IMR-90 (cell line): ENCODE data around the gene BRAT1. TPM values are rescaled to one million over a fixed set of nuclear protein-coding genes. Genes with fewer than 3 reads are reported as not detected.

Experiments
- ATAC-seq: fragments of 200-7000 bp; cut with Tn5 transposase; 2 replicates; pipeline ENCODE4 v1.9.1; 2020; ENCODE audit warnings: low read depth, mild to moderate bottlenecking, moderate library complexity
- BruUV-seq: library from RNA; stranded (reverse); fragments of 400-500 nt; replicated peaks from 2 replicates; lab custom pipeline; 2021; lab: Mats Ljungman, UMichigan
- CTCF ChIA-PET: fragments of 300-600 bp; formaldehyde crosslinking; extraction: SDS; loops from one replicate; lab custom pipeline; 2021; ENCODE audit warnings: antibody characterized with exemption; lab: Yijun Ruan, JAX
- POLR2A ChIA-PET: fragments of 300-600 bp; sonication (Branson Sonifier 250); formaldehyde crosslinking; loops from one replicate; lab custom pipeline; 2022; ENCODE audit warnings: antibody characterized with exemption; ENCODE audit not compliant: unreplicated experiment; lab: Charles Lee
- DNase-seq: peaks from one replicate; pipeline ENCODE4 v3.0.0; 2013
- H2AFZ ChIP-seq: replicated peaks from 2 replicates; pipeline ENCODE3; 2013; ENCODE audit warnings: low read length, mild to moderate bottlenecking; ENCODE audit not compliant: poor library complexity
- H2AK5ac ChIP-seq: 2 replicates; pipeline ENCODE4 v1.6.1; 2013; ENCODE audit warnings: low read depth, low read length, inconsistent platforms
- H2AK9ac ChIP-seq: replicated peaks from 2 replicates; pipeline ENCODE3; 2013; ENCODE audit warnings: mild to moderate bottlenecking, low read depth, low read length, moderate library complexity; ENCODE audit not compliant: poor library complexity
- H2BK120ac ChIP-seq: 2 replicates; pipeline ENCODE4 v1.6.1; 2013; ENCODE audit warnings: low read depth, low read length, inconsistent platforms
- H2BK15ac ChIP-seq: 3 replicates; pipeline ENCODE4 v1.6.1; 2013; ENCODE audit warnings: low read depth, low read length, inconsistent platforms
- H2BK20ac ChIP-seq: 2 replicates; pipeline ENCODE4 v1.6.1; 2013; ENCODE audit warnings: low read depth, mild to moderate bottlenecking, inconsistent platforms, low read length, moderate library complexity
- H2BK5ac ChIP-seq: 2 replicates; pipeline ENCODE4 v1.6.1; 2013; ENCODE audit warnings: mild to moderate bottlenecking, low read depth, low read length, inconsistent platforms; ENCODE audit not compliant: poor library complexity, severe bottlenecking
- H3K14ac ChIP-seq: replicated peaks from 2 replicates; pipeline ENCODE4 v1.6.1; 2013; ENCODE audit warnings: low read depth, low read length, inconsistent platforms
- H3K18ac ChIP-seq: 2 replicates; pipeline ENCODE4 v1.6.1; 2013; ENCODE audit warnings: low read depth, low read length, control low read depth
- H3K23ac ChIP-seq: 2 replicates; pipeline ENCODE4 v1.6.1; 2013; ENCODE audit warnings: low read depth, low read length, inconsistent platforms
- H3K27ac ChIP-seq: 2 replicates; pipeline ENCODE4 v1.5.1; 2013; ENCODE audit warnings: mild to moderate bottlenecking, control low read depth, low read length; ENCODE audit not compliant: insufficient read depth
- H3K27me3 ChIP-seq: 2 replicates; pipeline ENCODE4 v1.6.1; 2013; ENCODE audit warnings: low read length; ENCODE audit not compliant: control insufficient read depth, insufficient read depth
- H3K36me3 ChIP-seq: 2 replicates; pipeline ENCODE4 v1.6.1; 2013; ENCODE audit warnings: low read length, mixed read lengths; ENCODE audit not compliant: control insufficient read depth, insufficient read depth
- H3K4ac ChIP-seq: 2 replicates; pipeline ENCODE4 v1.6.1; 2013; ENCODE audit warnings: low read depth, low read length, inconsistent platforms
- H3K4me1 ChIP-seq: 2 replicates; pipeline ENCODE4 v1.6.1; 2013; ENCODE audit warnings: low read length, mixed read lengths; ENCODE audit not compliant: control insufficient read depth, insufficient read depth
- H3K4me2 ChIP-seq: 2 replicates; pipeline ENCODE4 v1.6.1; 2013; ENCODE audit warnings: low read depth, mild to moderate bottlenecking, control low read depth, low read length, moderate library complexity
- H3K4me3 ChIP-seq: 2 replicates; pipeline ENCODE4 v1.5.1; 2013; ENCODE audit warnings: low read depth, mild to moderate bottlenecking, control low read depth, low read length, moderate library complexity; ENCODE audit not compliant: insufficient read depth
- H3K56ac ChIP-seq: 2 replicates; pipeline ENCODE4 v1.6.1; 2013; ENCODE audit warnings: low read length, inconsistent platforms; ENCODE audit not compliant: insufficient read depth; ENCODE audit errors: extremely low read depth
- H3K79me1 ChIP-seq, 2 experiments: 2 replicates each; pipeline ENCODE4 v1.6.1; 2013; ENCODE audit warnings: low read length in 2 of 2, inconsistent platforms in 1 of 2, low read depth in 1 of 2
- H3K9ac ChIP-seq: 2 replicates; pipeline ENCODE4 v1.6.1; 2013; ENCODE audit warnings: low read depth, low read length, control low read depth
- H3K9me1 ChIP-seq: 2 replicates; pipeline ENCODE4 v1.6.1; 2013; ENCODE audit warnings: low read length, inconsistent platforms; ENCODE audit not compliant: insufficient read depth
- H3K9me3 ChIP-seq: 2 replicates; pipeline ENCODE4 v1.6.1; 2013; ENCODE audit warnings: low read length; ENCODE audit not compliant: control insufficient read depth, insufficient read depth
- H4K20me1 ChIP-seq: 2 replicates; pipeline ENCODE4 v1.6.1; 2013; ENCODE audit warnings: low read length, inconsistent platforms; ENCODE audit not compliant: insufficient read depth
- H4K5ac ChIP-seq: 2 replicates; pipeline ENCODE4 v1.6.1; 2013; ENCODE audit warnings: mild to moderate bottlenecking, low read depth, low read length, control low read depth
- H4K8ac ChIP-seq, 2 experiments: 2 replicates each; pipeline ENCODE4 v1.6.1; 2013; ENCODE audit warnings: low read depth in 2 of 2, low read length in 2 of 2, control low read depth in 1 of 2, inconsistent platforms in 1 of 2
- H4K91ac ChIP-seq: 2 replicates; pipeline ENCODE4 v1.6.1; 2013; ENCODE audit warnings: low read depth, low read length, inconsistent platforms; ENCODE audit not compliant: insufficient read depth
- BHLHE40 ChIP-seq: fragments of 150-350 bp; IDR thresholded peaks from 2 replicates; pipeline ENCODE4 v1.6.1; 2016; ENCODE audit warnings: mild to moderate bottlenecking, low read depth, low read length
- FOS ChIP-seq: fragments of 150-350 bp; IDR thresholded peaks from 2 replicates; pipeline ENCODE4 v1.6.1; 2016; ENCODE audit warnings: low read depth, low read length
- NFE2L2 ChIP-seq: fragments of 150-350 bp; IDR thresholded peaks from 2 replicates; pipeline ENCODE4 v1.6.1; 2016; ENCODE audit warnings: low read depth, mild to moderate bottlenecking, low read length
- POLR2A ChIP-seq: IDR thresholded peaks from 2 replicates; pipeline ENCODE4 v1.6.1; 2012; ENCODE audit warnings: mild to moderate bottlenecking, low read depth, low read length
- RCOR1 ChIP-seq: IDR thresholded peaks from 2 replicates; pipeline ENCODE4 v1.6.1; 2012; ENCODE audit warnings: mild to moderate bottlenecking, low read length, improper control_type of control experiment; ENCODE audit not compliant: insufficient replicate concordance
- RFX5 ChIP-seq: IDR thresholded peaks from 2 replicates; pipeline ENCODE4 v1.8.0; 2012; ENCODE audit warnings: low read depth, mild to moderate bottlenecking, low read length, moderate library complexity
- WGBS, 2 experiments: methylation state at CpG; one replicate each; pipeline versions ENCODE4 v1.1.5 to v1.1.7; 2013; ENCODE audit warnings: missing lambda C conversion rate in 2 of 2; ENCODE audit not compliant: insufficient read length in 1 of 2; ENCODE audit errors: extremely low coverage in 2 of 2; 5-methylcytosine and 5-hydroxymethylcytosine counted together
- dilution Hi-C: fragments of 300-500 bp; cut with HindIII; formaldehyde crosslinking; loops from one replicate; pipeline ENCODE4 v1.14.3; 2018; ENCODE audit warnings: low sequenced_read_pairs; ENCODE audit not compliant: unreplicated experiment
- in situ Hi-C: fragments of 300-500 bp; cut with MboI; formaldehyde crosslinking; loops from 3 replicates; pipeline ENCODE4 v1.14.3; 2019; ENCODE audit warnings: low sequenced_read_pairs, inconsistent platforms, mixed read lengths
- intact Hi-C: fragments of 100-400 bp; cut with micrococcal nuclease; formaldehyde crosslinking; loops from 2 replicates; pipeline ENCODE4 v1.10.0; 2022
- polyA plus RNA-seq, 3 experiments: library from polyadenylated mRNA; depleted of rRNA; stranded (reverse); fragments of >200 nt; gene quantifications; 2 replicates each; pipeline ENCODE4 v1.2.3, GENCODE V29; 2012; ENCODE audit warnings: low replicate concordance in 1 of 3
- total RNA-seq: library from RNA; depleted of rRNA; stranded (reverse); fragments of >200 nt; gene quantifications from 2 replicates; pipeline ENCODE4 v1.2.3, GENCODE V29; 2012
- TF ChIP-seq, protein P1 (sequence below): fragments of 150-350 bp; IDR thresholded peaks from 2 replicates; pipeline ENCODE4 v1.6.1; 2016; ENCODE audit warnings: low read depth, mild to moderate bottlenecking, low read length, moderate library complexity, borderline replicate concordance

BRAT1 gene
- total and polyA plus RNA-seq, 2 of the 4 experiments (the other 2 are of a cell fraction) = 6.8 to 21.9 TPM

- TF ChIP-seq BHLHE40 = no peak
Measured at GRCh38 chr7:2526659-2527504, 28.4 kb downstream of the BRAT1 start (continued).

- CTCF ChIA-PET = no interaction called here
- no peak overlapping the region for H2AK9ac ChIP-seq
- no peak overlapping the region for H4K5ac ChIP-seq
- no peak overlapping the region for H3K14ac ChIP-seq
- no peak for ATAC-seq
- H2BK15ac ChIP-seq = no peak overlapping the region
- TF ChIP-seq RFX5 (no peak), BHLHE40 (no peak), FOS (no peak), NFE2L2 (no peak), POLR2A (no peak), RCOR1 (no peak)
- TF ChIP-seq, protein P1, sequence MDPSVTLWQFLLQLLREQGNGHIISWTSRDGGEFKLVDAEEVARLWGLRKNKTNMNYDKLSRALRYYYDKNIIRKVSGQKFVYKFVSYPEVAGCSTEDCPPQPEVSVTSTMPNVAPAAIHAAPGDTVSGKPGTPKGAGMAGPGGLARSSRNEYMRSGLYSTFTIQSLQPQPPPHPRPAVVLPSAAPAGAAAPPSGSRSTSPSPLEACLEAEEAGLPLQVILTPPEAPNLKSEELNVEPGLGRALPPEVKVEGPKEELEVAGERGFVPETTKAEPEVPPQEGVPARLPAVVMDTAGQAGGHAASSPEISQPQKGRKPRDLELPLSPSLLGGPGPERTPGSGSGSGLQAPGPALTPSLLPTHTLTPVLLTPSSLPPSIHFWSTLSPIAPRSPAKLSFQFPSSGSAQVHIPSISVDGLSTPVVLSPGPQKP = no peak
- WGBS, 2 experiments = 85% methylated on average over 22 of the region's 36 CpGs; no CpG with 5 or more reads in 1 of the 2 experiments
- no peak overlapping the region for H2AFZ ChIP-seq
- no peak overlapping the region for H2BK20ac ChIP-seq
- no peaks in the 10 kb centered on the region for H3K9me1 ChIP-seq
- intact Hi-C loops = no loop called here
- no peak overlapping the region for H3K4me3 ChIP-seq
- H3K4ac ChIP-seq = no peak overlapping the region
- no peak overlapping the region for H3K56ac ChIP-seq
- H2AK5ac ChIP-seq = 0 out of 2 replicates have a peak overlapping the region, but pooled peaks have one; percentile 5
- no peaks in the 10 kb centered on the region for H4K20me1 ChIP-seq
- H3K9ac ChIP-seq = no peak overlapping the region
- no peak overlapping the region for H3K18ac ChIP-seq
- no peak overlapping the region for H4K91ac ChIP-seq
- peaks cover 0 to 6% of the 10 kb centered on the region in 2 experiments; a peak in 1 of 4 replicates for H3K79me1 ChIP-seq
- H2BK120ac ChIP-seq = no peak overlapping the region
- H3K4me2 ChIP-seq = no peak overlapping the region
- POLR2A ChIA-PET = no interaction called here
- H4K8ac ChIP-seq = no peak overlapping the region
- peaks cover 36% of the 10 kb centered on the region for H3K4me1 ChIP-seq
- no peaks in the 10 kb centered on the region for H3K9me3 ChIP-seq
- no peak overlapping the region for H3K27ac ChIP-seq
- no peaks in the 10 kb centered on the region for H3K27me3 ChIP-seq
- BruUV-seq = no TSS peak
- dilution Hi-C loops = no loop called here
- H3K23ac ChIP-seq = no peak overlapping the region
- H3K36me3 ChIP-seq = no peaks in the 10 kb centered on the region
- in situ Hi-C loops = no loop called here
- no peak overlapping the region for H2BK5ac ChIP-seq
- DNase-seq = no peak
Measured at GRCh38 chr7:2525658-2526630, 29.4 kb downstream of the BRAT1 start.
